GM21717 (cell line): ENCODE results near the gene ECSCR.

ENCODE experiments used
- ATAC-seq: cut with Tn5 transposase; IDR thresholded peaks from one replicate; pipeline ENCODE4 v1.9.1; 2021; ENCODE audit warnings: mild to moderate bottlenecking, moderate library complexity; ENCODE audit not compliant: unreplicated experiment

The ECSCR gene

DNA sequence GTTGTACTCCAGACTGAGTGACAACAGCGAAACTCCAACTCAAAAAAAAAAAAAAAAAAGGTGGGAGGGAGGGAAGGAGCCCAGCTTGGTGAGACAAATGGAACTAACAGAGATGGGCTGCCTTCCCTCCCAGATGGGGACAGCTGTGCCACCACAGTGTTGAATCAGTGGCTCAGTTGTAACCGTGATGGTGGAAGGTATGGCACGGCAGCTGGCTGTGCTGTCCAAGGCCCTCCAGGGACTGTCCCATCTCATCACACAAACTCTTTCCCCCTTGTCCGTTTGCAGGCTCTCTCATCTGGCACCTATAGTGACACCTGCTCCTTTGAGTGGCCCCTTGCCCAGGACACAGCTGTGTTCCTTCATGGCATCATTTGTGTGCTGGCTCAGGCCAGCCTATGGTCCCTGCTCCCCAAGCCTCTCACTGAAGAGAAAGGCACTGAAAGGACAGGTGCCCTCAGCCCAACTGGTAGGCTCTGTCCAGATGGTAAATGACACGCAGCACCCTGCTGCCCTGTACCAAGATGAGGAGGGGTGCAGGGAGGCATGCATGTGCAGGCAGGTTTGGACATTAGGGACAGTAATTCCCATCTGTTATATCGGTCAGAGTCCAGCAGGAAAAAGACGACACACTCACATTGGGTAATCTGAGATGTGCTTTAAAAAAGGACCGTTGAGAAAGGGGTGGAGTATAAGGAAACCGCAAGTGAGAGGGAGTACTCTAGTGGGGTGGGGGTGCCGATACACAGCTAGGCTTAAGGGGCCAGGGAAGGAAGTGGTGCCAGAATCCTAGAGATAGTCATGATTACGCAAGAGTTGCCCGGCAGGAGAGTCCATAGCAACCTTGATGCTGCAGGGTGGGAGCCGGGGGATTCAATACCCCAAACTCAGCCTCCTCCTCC, 12.6 kb upstream of the ECSCR start:
- ATAC-seq, result no peak

DNA sequence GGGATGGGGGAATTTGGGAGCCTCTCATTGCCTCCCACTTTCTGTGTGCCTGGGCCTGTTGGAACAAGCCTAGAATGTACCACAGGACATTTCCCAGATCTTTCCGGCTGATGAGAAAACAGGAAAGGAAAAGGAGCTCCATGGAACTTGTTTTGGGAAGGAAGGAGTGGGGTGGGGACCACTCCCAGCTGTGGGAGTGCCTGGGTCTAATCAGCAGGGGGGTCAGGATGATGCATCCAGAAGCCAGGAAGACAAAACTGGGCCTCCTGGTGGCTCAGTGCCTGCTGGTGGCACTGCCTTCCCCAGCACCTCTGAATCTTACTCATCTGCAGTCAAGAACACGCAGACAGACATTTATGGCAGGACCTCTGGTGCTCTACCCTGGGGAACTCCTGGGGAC, 11.0 kb upstream of the ECSCR start:
- ATAC-seq, result no peak

DNA sequence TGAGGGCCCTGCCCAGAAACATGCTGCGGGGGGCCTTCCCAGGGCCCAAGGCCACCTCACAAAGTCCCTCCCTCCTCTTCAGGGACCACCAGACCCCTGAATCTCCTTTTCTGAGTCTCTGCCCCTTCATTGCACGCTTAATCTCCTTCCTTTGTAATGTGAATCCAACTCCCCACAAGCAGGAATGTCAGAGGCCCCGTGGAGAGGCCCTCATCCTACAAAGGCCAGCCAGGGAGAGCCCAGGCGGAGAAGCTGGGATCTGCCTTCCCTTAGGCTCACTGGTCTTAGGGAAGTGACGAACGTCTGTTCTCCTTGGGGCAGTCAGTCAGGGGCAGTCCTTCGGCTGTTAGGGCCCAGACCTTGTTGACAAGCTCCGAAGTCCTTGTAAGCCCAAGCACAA, 10.6 kb upstream of the ECSCR start:
- no peak for ATAC-seq

DNA sequence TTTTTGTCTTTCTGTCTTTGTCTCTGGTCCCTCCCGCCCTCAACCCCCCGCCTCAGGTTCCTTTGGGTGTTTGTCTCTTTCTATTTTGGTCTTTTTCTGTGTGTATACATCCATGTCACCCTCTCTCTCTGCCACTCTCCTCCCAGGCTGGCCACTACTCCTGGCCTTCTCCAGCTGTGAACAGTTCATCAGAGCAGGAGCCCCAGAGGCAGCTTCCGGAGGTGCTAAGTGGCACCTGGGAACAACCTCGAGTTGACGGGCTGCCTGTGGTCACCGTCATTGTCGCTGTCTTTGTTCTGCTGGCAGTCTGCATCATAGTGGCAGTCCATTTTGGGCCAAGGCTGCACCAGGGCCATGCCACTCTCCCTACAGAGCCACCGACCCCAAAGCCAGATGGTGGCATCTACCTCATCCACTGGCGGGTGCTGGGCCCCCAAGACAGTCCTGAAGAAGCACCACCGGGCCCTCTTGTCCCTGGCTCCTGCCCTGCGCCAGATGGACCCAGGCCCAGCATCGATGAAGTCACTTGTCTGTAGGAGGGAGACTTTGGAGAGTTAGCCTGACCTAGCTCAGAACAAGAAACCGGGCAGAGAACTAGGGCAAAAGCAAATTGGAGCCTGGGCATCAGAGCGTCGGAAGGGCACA, 10.0 kb upstream of the ECSCR start:
- no peak for ATAC-seq

DNA sequence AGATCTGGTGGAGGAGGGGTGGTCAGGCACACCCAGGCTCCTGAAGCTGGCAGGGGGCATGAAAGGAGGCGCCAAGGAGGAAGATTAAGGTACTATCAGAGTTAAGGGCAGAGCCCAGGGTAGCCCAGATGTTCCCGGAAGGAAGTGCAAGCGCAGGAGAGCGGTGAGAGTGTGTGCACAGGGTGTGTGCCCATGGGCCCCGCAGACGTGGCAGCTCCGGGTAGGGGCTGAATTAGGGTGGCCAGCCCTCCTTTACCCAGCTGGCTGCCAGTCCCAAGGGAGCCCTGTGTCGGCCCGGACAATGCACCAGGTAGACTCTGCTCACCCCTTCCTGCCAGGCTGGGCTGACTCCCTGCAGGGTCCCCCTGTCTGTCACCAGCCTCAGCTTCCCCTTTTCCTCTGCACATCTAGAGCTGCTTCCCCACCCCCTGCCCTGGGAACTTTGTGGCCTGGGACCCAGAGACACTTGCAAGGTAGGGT, 8.3 kb upstream of the ECSCR start, which contains the start of gene SMIM33:
SMIM33 (plus strand) TSS at position 184 of the 480 bp plus-strand sequence; CDS start at position 302, 118 bp downstream.
- ATAC-seq, result no peak

DNA sequence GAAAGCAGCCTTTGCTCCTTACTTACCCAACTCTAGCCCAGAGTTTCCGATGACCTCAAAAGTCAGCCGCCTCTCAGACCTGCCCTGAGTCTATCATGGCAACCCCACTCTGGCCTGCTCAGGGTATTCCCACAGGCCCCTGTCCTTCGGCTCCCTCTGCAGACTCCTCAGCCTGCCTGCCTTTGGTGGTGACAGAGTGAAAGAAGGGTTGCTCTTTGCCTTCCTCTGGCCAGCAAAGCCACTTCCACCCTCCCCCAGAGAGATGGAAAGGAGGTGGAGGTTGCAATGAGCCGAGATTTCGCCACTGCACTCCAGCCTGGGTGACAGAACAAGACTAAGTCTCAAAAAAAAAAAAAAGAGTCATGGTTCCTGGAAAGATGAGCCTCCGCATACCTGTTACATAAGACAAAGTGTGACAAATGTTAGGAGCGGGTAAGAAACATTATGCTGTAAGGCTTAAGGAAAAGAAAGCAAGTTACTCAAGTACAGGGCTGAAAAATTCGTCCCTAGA, 5.9 kb upstream of the ECSCR start:
- ATAC-seq, result no peak

DNA sequence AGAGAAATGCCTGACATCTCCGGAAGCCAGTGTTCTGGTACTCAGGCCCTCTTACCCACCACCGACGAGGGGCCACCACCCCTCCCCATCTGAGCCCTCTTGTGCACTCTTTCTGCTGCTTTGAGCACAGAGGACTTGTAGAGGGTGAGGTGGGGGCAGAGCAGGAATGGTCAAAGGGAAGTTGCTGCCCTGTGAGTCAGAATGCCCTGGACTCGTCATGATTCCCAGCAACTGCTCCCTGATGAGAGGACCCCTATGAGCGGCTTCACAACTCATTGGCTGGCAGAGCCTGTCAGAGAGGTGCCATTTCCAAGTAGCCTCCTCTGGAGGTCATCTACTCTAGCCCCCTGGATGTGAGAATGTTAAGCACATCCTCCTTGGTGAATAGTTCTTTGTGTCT, 845 bp downstream of the ECSCR start:
- no peak for ATAC-seq

DNA sequence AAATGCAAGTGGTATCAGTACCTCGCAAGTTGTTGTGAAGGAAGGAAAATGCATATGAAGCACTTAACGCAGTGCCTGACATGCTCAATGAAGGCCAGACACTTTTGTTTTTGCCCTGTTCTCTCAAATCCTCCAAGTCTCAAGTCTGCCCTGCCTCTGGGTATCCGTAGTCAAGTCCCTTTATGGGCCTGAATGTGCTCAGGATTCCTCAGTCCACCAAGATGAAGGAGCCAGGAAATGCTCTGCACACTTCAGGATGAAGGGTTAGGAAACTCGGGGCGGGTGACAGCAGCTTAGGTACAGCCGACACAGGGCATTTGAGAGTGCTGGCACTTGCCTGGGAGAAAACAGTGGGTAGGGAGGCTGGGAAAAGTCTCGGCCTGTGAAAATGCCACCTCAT, 1.4 kb downstream of the ECSCR start:
- ATAC-seq, result no peak

DNA sequence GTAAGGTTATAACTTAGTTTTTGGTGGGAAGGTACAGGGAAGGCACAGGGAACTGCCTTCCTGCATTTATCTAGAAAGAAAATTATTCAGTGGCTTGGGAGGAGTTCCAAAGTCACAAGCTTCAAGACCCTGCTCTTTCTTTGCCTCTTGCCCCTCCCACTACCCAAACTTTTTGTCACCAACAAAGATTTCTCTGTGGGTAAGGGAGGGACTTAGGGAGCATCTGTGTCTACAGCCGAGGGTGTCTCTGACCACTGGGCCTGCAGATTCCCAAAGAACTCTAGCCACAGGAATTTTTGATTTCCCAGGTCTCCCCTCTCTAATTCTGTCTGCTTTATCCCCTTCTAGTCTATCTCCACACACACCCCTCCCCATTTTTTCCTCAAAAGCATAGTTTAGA, 2.1 kb downstream of the ECSCR start:
- no peak for ATAC-seq

DNA sequence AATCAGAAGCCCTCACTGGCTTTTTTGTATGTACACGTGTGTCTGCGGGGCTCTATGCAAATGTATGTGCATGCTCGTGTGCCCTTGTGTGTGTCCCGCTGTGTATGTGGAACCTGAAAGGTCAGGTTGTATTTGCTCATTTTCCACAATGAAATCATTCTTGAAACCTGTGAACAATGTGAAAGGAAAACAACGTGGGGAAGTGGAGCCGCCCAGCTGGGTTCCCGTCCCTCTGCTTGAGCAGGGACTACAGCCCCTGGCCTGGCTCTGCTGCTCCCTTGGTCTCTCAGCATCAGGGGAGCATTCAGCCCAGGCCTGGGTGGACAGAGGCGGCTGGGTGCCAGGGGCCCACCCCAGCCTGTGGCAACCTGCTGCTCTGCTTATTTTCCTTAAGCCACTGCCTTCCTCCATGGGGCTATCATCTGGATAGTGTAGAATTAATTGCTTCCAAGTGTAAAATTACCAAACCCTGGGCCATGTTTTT, 3.0 kb downstream of the ECSCR start:
- no peak for ATAC-seq

DNA sequence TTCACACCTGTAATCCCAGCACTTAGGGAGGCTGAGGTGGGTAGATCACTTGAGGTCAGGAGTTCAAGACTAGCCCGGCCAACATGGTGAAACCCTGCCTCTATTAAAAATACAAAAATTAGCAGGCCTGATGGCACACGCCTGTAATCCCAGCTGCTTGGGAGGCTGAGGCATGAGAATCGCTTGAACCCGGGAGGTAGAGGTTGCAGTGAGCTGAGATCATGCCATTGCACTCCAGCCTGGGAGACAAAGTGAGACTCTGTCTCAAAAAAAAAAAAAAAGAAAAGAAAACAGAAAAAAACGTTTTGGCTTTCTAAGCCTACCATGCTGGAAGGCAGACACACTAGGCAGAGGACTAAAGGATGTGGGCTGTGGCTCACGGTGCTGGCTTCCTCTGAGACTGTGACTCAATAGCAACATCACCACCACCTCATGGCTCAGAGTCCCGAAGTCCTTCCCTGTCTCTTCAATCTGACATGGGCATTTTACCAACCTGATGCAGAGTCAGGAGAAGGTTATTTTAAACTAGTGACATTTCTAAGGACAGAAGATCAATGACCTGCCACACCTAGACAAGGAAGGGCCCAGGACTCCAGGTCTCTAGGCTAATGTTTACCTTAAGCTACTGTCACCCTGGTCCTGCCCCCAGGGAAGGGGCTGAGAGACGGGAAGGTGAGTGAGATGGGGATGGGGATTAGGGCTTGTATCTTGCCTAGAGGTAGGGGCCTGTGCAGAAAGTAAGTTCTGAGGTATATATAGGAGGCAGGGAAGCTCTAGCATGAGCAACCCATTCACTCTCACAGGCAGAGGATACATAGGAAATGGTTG, 3.7 kb downstream of the ECSCR start:
- ATAC-seq, result peak; percentile 57

DNA sequence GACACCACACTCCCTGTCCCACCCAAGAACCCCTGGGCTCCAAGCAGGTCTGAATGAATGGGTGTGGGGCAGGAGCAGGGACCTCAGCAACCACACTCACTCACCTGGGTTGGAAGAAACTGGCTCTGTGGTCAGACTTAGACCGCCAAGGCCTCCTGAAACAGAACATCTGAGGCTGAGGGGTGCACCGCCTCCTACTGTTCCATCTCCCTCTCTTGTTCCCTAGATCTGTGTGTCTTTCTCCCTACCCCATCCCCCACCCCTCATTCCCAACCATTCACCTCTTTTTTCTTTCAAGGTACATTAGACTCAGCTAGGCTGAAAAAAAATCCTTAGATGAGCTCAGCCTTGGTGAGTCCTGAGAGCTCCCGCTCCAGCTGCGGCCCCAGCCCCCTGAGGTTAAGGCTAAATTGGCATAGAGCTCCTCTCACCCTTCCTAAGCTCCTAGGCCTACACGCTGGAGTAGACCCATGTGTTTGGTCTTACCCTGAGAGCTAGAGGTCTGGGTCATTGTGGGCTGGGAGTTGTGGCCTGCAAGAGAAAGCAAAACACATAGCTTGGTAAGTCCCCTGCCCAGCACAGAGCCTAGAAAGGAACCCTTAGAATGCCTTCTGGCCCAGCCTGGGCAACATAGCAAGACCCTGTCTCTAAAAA, 4.8 kb downstream of the ECSCR start:
- no peak for ATAC-seq

DNA sequence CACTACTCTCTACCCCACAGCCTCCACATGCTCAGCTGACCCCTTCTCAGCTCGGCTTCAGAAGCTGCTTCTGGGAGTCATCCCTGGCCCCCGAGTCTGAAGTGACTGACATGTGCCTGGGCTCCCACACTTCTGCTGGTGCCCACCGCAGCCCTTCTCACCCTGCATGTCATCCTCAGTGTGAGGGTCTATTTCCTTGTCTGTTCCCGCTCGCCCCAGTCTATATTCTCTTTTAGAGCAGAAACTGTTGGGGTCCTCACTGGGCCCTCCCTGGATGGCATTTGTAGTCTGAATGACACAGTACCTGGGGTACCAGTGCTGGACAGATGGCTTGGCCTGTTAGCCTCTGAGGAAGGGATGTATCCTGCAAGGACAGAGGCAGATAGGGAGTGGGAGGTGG, 5.3 kb downstream of the ECSCR start:
- no peak for ATAC-seq

DNA sequence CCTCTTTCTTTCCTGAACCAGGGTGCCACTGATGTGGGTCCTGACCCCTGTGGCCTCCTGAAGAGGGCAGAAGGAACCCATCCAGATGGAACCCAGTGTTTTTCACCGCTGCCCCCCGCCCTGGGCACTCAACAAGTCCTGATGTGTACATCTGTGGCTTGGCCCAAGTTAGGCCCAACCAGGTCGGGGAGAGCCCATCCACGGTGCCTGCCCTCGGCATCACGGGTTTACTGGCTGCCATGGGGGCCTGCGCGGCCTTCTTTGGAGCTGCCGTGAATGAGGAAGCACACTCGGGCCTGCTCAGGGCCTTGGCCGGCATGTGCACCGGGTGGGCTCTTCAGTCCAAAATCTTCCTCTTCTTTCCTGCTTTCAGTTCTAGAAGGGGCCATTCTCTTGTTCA, 5.8 kb downstream of the ECSCR start:
- no peak for ATAC-seq

DNA sequence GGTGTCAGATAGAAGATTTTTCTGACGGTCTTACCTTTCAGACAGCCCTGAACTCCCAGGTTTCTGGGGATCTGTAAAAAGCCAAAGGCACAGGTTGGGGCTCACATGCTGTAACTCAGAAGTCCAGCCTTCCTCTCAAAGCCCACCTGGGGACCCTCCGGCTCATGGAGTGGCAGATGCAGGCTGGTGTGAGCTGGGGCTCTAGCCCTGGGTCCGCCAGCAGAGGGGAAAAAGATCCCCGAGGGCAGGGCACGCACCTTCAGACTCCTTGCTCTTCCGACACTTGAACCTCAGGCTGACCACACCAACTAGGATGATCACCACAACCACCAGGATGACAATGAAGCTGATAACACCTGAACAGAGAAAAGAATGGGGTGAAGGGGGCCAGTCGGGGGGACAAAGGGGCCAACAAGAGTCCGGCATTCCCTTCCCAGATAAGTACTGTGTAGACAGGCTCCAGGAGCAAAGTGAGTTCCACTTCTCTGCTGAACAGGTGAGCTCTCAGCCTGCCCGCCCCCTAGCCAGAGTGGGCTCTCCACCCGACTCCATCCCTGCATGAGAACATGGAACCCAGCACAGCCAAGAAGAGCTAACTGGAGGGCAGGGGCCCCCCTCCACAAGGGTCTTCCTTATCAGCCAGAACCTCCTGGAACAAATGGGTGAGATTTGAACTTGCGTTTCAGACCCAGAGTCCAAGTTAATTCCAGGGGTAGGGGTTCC, 7.8 kb downstream of the ECSCR start:
- no peak for ATAC-seq

DNA sequence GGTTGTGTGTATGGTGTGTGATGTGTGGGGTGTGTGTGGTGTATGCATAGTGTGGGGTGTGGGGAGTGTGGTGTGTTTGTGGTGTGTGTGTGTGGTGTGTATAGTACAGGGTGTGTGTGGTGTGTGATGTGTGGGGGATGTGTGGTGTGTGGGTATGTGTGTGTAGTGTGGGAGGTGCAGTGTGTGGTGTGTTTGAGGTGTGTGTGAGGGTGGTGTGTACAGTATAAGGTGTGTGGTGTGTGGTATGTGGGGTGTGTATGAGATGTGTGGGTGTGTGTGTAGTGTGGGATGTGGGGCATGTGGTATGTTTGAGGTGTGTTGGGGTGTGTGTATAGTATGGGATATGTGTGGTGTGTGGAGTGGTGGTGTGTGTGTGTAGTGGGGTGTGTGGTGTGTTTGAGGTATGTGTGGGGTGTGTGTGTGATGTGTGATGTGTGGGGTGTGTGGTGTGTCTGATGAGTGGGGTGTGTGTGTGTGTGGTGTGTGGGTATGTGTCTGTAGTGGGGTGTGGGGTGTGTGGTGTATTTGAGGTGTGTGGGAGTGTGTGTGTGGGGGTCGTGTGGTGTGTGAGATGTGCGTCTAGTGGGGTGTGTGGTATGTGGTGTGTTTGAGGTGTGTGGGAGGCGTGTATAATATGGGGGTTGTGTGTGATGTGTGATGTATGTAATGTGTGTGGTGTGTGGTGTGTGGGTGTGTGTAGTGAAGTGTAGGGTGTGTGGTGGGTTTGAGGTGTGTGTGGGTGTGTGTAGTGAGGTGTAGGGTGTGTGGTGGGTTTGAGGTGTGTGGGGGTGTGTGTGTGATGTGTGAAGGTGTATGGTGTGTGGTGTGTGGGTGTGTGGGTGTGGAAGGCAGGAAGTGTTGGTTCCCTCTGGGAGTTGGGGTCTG, 8.6 kb downstream of the ECSCR start:
- no peak for ATAC-seq

DNA sequence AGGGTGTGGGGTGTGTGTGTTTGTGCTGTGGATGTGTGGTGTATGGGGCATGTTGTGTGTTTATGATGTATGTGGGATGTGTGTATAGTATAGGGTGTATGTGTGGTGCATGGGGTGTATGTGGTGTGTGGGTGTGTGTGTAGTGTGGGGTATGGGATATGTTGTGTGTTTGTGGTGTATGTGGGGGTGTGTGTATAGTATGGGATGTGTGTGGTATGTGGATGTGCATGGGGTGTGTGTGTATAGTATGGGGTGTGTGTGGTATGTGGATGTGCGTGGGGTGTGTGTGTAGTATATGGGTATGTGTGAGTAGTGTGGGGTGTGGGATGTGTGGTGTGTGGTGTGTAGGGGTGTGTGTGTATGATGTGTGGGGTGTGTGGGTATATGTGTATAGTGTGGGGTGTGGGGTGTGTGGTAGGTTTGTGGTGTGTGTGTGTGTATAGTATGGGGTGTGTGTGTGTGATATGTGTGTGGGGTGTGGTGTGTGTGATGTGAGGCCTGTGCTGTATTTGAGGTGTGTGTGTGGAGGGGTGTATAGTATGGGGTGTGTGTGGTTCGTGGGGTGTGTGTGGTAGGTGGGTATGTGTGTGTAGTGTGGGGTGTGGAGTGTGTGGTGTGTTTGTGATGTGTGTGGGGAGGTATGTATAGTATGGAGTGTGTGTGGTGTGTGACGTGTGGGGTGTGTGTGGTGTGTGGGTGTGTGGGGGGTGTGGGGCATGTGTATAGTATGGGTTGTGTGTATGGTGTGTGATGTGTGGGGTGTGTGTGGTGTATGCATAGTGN, 10.5 kb downstream of the ECSCR start:
- ATAC-seq, result no peak

DNA sequence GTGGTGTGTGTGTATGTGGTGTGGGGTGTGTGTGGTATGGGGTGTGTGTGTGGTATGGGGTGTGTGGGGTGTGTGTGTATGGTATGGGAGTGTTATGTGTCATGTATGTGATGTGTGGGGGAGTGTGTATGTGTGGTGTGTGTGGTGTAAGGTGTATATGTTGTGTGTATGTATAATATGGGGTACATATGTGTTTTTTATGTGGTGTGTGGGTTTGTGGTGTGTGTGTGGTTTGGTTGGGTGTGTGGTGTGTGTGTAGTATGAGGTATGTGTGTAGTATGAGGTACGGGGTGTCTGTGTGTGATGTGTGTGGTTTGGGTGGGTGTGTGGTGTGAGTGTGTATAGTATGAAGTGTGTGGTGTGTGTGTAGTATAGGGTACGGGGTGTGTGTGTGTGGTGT, 11.4 kb downstream of the ECSCR start:
- ATAC-seq, result no peak
